WTC11 (cell line): Measurements from ENCODE around the gene ATF7. TPM values are rescaled to one million over a fixed set of nuclear protein-coding genes. Genes with fewer than 3 reads are reported as not detected.

Source experiments
- ATAC-seq: fragments of 200-7000 bp; cut with Tn5 transposase; 2 replicates; pipeline ENCODE4 v1.10.0; 2021; ENCODE audit warnings: mild to moderate bottlenecking, moderate library complexity
- CTCF ChIA-PET: fragments of 300-600 bp; sonication (Branson Sonifier 250); formaldehyde crosslinking; loops from one replicate; lab custom pipeline; 2021; ENCODE audit warnings: antibody characterized with exemption; lab: Charles Lee
- POLR2A ChIA-PET: fragments of 350-600 bp; sonication (Branson Sonifier 250); formaldehyde crosslinking; loops from one replicate; lab custom pipeline; 2021; ENCODE audit warnings: antibody characterized with exemption; lab: Charles Lee
- DNase-seq: peaks from one replicate; pipeline ENCODE4 v3.0.0; 2021; ENCODE audit warnings: low spot score
- H3K27ac Mint-ChIP-seq: 2 replicates; pipeline ENCODE4 v1.8.0; 2021; ENCODE audit warnings: mixed read lengths
- H3K27me3 Mint-ChIP-seq: 2 replicates; pipeline ENCODE4 v1.8.0; 2021; ENCODE audit warnings: low read depth, mild to moderate bottlenecking, moderate library complexity, mixed read lengths
- H3K36me3 Mint-ChIP-seq: 2 replicates; pipeline ENCODE4 v1.8.0; 2021; ENCODE audit warnings: mixed read lengths
- H3K4me1 Mint-ChIP-seq: 2 replicates; pipeline ENCODE4 v1.8.0; 2022; ENCODE audit warnings: mixed read lengths
- H3K4me3 Mint-ChIP-seq: 2 replicates; pipeline ENCODE4 v1.8.0; 2021; ENCODE audit warnings: mild to moderate bottlenecking, moderate library complexity, mixed read lengths
- H3K9me3 Mint-ChIP-seq: 2 replicates; pipeline ENCODE4 v1.8.0; 2021; ENCODE audit warnings: mixed read lengths
- AFF4 ChIP-seq: sonication (generic); formaldehyde crosslinking; IDR thresholded peaks from 2 replicates; pipeline ENCODE4 v1.8.1; 2023; ENCODE audit warnings: mild to moderate bottlenecking, missing genetic modification reagents, borderline replicate concordance
- CDX4 ChIP-seq: fragments of 250-450 bp; sonication (Bioruptor Pico); IDR thresholded peaks from 2 replicates; pipeline ENCODE4 v1.9.0; 2021; ENCODE audit warnings: moderate library complexity, mild to moderate bottlenecking, inconsistent platforms, borderline replicate concordance
- FOXP1 ChIP-seq: sonication (generic); formaldehyde crosslinking; IDR thresholded peaks from 2 replicates; pipeline ENCODE4 v1.8.0; 2022; ENCODE audit warnings: missing genetic modification reagents, mild to moderate bottlenecking, moderate library complexity, borderline replicate concordance
- NFE2L1 ChIP-seq: sonication (generic); formaldehyde crosslinking; IDR thresholded peaks from 2 replicates; pipeline ENCODE4 v1.8.1; 2023; ENCODE audit warnings: missing genetic modification reagents
- NFYB ChIP-seq: sonication (generic); formaldehyde crosslinking; conservative IDR thresholded peaks from 2 replicates; pipeline ENCODE4 v1.8.0; 2022; ENCODE audit warnings: low read depth, missing genetic modification reagents
- PRDM15 ChIP-seq: sonication (generic); formaldehyde crosslinking; IDR thresholded peaks from 2 replicates; pipeline ENCODE4 v1.8.0; 2022; ENCODE audit warnings: missing genetic modification reagents
- SOX15 ChIP-seq: fragments of 250-450 bp; sonication (Bioruptor Pico); IDR thresholded peaks from 2 replicates; pipeline ENCODE4 v1.9.0; 2021; ENCODE audit warnings: mild to moderate bottlenecking
- ZMAT4 ChIP-seq: fragments of 250-450 bp; sonication (Bioruptor Pico); IDR thresholded peaks from 2 replicates; pipeline ENCODE4 v1.9.0; 2021; ENCODE audit warnings: mild to moderate bottlenecking
- ZNF263 ChIP-seq: sonication (generic); formaldehyde crosslinking; IDR thresholded peaks from 2 replicates; pipeline ENCODE4 v1.8.1; 2022; ENCODE audit warnings: low read depth, mild to moderate bottlenecking, moderate library complexity, missing genetic modification reagents
- ZNF281 ChIP-seq: sonication (generic); formaldehyde crosslinking; IDR thresholded peaks from 2 replicates; pipeline ENCODE4 v1.8.0; 2023; ENCODE audit warnings: mild to moderate bottlenecking, missing genetic modification reagents
- ZNF423 ChIP-seq: fragments of 250-450 bp; sonication (Bioruptor Pico); IDR thresholded peaks from 2 replicates; pipeline ENCODE4 v2.1.2; 2022; ENCODE audit warnings: mild to moderate bottlenecking, moderate library complexity
- ZNF532 ChIP-seq: fragments of 250-450 bp; sonication (Bioruptor Pico); IDR thresholded peaks from 2 replicates; pipeline ENCODE4 v1.9.0; 2021; ENCODE audit warnings: mild to moderate bottlenecking, borderline replicate concordance
- total RNA-seq: library from RNA; stranded (reverse); gene quantifications from 3 replicates; pipeline ENCODE4 v1.2.3, GENCODE V29; 2021

The ATF7 gene
- total RNA-seq, 1 experiment from 2014 or later = 16.3 TPM

- no peak for TF ChIP-seq AFF4 (CRISPR knock-in tag)
- TF ChIP-seq PRDM15 (CRISPR knock-in tag) = no peak
- no peak for TF ChIP-seq SOX15 (CRISPR knock-in tag)
- TF ChIP-seq NFE2L1 = no peak
Measured at GRCh38 chr12:53626702-53627169, 554 bp upstream of the ATF7 start (continued).

GRCh38 chr12:53625373-53625945 is 723 bp downstream of the ATF7 start:
- Mint-ChIP-seq H3K9me3 (no peaks in the 10 kb centered on the region), H3K4me1 (peaks cover 31% of the 10 kb centered on the region), H3K27ac (peak overlapping the region; percentile 89), H3K27me3 (no peaks in the 10 kb centered on the region; the same call in 1 of the 2 replicates), H3K4me3 (peak overlapping the region; percentile 87), H3K36me3 (no peaks in the 10 kb centered on the region)
- DNase-seq = no peak
- POLR2A ChIA-PET = interaction anchor here (1.0 kb wide), 1 partner anchor 50 kb away, joined by 3 read pairs; no protein-coding TSS in a partner anchor
- no peak for ATAC-seq
- no peak for TF ChIP-seq ZNF532 (CRISPR knock-in tag)
- no peak for TF ChIP-seq ZNF281
- TF ChIP-seq NFYB = no peak
- TF ChIP-seq ZNF263 = no peak
- no peak for TF ChIP-seq ZNF423
- TF ChIP-seq ZMAT4 (CRISPR knock-in tag) = peak; percentile 23; the same call in 1 of the 2 replicates
- TF ChIP-seq FOXP1 (CRISPR knock-in tag) = no peak
- no peak for TF ChIP-seq CDX4 (CRISPR knock-in tag)
- CTCF ChIA-PET = interaction anchor here (0.8 to 3.0 kb wide), 4 partner anchors 10 to 132 kb away, joined by 3 to 13 read pairs (median 6); partner anchors contain the start of gene ATP5MC2
